Stimulated activated CD4-positive, alpha-beta T cell treated with anti-CD3 and anti-CD28 coated beads, Interleukin-1b, Interleukin-23, amount 100 ng/mL, for 1 hour (primary cell): ENCODE measurements around the gene CR1.
"Not testable (repeated sequence)": the region's sequence is repeated elsewhere in the genome, so short reads cannot be mapped to it uniquely, and the experiment has no call there.

Experiments used
- DNase-seq, 2 donors: peaks; one replicate each; pipeline ENCODE4 v3.0.0-alpha.2; 2020; ENCODE audit warnings: low read depth in 2 of 2

CR1 gene

DNA sequence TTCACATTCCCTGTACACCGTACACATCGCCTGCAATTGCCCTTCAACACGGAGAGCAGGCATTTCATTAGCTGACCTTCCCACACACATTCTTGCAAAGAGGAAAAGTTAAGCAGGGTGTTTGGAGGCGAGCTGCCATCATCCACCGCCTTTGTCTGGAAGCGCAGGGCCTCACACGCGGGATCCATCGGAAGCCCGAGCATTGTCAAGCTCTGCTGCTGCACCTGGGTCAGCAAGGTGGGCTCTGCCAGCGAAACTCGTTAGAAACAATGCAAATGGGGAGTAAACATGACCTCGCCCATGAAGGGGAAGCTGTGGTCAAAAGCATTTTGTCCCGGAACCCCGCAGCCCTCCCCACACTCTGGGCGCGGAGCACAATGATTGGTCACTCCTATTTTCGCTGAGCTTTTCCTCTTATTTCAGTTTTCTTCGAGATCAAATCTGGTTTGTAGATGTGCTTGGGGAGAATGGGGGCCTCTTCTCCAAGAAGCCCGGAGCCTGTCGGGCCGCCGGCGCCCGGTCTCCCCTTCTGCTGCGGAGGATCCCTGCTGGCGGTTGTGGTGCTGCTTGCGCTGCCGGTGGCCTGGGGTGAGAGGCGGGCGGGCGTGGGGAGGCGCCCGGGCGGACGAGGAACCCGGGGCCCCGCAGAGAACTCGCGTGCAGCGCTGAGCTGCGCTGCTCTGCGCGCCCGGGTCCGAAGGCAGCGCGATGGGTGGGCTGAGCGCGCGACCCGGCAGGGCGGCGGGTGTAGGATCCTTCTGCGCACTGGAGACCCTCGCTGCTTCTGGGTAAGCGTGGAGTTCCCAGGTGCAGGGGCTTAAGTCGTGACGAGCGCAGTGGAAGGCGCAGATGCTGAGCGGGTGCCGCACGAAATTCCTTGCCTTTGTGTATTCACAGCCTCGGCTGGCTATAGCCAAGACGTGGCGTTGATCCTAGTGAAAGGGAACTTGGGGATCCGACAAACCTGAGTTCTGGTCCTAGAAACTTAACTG, at the start of gene CR1:
CR1 (plus strand) TSS at position 357 of the 992 bp plus-strand sequence; CDS start at position 468, 111 bp downstream.
- no peak for DNase-seq

DNA sequence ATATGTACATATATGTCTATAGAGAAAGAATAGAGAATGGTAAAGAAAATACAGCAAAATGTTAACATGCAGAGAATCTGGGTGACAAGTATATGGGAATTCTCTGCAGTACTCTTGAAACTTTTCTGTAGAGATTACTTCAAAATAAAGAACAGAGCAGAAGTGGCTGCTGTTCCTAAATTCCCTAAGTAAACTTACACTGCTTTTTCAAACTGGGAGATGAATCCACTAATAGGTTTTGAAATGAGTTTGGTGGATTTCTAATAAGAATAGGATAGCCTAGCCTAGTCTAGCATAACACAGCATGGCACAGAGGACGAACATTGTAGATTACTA, 42.3 kb upstream of the CR1 start:
- no peak for DNase-seq

DNA sequence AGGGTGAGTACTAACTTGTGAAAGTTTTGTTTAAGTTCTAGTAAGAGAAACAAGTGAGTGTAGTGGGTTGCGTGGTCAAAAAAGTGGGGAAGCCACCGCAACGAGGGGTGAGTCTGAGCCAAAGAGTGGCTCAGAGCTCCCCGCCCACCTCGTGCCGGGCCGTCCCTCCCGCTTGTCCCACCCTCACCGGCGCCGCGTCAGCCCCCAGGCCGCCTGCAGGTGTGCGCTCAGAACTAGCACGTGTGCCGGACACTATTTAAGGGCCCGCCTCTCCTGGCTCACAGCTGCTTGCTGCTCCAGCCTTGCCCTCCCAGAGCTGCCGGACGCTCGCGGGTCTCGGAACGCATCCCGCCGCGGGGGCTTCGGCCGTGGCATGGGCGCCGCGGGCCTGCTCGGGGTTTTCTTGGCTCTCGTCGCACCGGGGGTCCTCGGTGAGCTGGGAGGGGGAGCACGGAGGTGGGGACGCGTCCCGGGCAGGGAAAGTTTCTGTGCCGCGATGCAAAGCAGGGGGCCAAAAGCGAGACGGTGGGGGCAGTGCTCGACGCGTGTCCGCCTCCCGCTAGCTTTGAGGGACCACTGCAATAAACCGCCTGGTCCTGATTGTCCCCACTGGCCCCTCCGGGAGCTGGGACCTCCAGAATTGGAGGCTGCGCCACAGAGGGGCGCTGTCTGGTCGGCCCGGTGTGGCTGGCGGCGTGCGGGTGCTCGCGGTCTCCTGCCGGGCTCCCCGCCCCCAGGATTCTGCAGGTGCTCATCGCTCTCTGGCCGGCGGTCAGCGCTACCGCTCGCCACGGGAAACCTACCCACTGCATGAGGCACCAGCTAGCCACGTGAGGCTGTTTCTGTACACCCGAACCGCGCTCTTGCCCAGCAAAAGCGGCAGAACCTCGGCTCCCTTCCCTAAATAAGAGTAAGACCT, 41.7 kb upstream of the CR1 start, which contains the start of gene CR2:
CR2 (plus strand) TSS at position 283 of the 919 bp plus-strand sequence; CDS start at position 374, 91 bp downstream.
- no peak for DNase-seq

DNA sequence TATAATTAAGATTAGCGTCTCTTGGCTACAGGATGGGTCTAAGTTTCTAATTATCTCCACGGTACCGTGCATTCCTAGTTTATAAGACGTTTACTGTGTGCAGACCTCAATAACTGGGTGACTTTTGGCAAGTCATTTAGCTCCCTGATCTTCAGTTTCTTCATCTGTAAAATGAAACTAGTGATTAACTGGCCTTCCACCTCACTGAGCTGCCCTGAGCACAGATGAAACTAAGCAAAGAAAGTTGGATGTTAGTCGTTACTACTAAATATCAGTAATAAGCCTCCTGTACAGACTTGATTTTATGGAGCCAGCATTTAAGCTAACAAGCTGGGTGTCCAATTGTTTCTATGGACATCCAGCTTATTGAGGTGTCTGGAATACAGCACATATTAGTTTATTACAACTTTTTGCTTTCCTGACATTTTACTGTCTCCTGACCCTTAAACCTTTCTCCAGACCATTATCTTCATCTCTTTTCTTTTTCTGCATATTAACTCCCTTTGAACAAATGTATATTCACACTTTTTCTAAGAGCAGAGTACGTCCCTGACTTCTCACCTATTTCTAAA, 40.7 kb upstream of the CR1 start:
- no peak for DNase-seq

DNA sequence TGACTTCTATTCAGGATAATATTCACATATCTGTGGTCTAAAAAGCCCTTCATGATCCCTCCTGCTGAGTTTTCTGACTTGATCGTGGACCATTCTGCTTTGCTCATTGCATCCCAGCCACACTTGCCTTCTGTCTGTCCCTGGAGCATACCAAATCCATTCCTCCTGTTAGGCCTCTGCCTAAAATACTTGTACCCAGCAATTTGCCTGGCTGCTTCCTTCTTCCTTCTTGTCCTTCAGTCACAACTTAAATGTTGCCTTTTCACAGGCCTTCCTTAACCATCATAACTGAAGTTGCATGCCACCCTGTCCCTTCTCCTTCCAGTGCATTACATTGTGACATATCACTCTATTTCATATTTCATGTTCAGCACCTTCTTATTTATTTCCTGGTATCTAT, 37.5 kb upstream of the CR1 start:
- no peak for DNase-seq

DNA sequence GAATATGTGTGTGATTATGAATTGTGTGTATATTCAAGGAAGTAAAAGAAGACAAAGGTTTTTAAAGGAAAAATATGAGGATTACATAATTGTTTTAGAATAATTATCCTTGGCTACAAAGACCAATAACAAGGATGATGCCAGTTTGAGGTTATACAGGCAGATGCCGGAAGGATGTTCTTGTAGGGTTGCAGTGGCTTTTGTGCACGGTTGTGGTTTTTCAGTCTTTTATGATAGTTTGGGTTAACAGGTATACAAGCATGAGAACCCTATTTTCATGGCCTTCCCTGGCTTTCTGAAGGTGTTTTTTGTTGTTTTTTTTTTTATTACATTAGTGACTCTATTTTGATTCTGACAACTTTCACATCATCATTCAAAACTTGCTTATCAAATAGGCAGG, 36.9 kb upstream of the CR1 start:
- DNase-seq, result no peak

DNA sequence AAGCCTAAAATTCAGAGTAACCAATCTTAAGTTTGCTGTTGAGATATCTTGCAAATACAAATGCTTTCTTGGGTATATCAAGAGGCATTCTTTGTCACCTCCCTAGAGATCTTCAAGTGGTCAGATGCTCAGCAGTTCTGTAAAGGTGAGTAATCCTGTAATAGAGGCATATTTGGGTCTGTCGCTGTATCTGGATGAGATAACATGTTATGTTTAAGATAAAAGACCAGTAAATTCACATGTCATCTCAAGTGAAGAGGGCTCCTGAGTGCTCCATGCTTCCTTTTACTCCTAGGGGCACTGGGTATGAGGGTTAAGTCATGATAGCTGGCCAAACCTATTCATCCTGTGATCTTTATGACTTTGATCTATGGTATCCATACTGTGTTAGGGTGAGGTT, 34.3 kb upstream of the CR1 start:
- DNase-seq, result no peak

DNA sequence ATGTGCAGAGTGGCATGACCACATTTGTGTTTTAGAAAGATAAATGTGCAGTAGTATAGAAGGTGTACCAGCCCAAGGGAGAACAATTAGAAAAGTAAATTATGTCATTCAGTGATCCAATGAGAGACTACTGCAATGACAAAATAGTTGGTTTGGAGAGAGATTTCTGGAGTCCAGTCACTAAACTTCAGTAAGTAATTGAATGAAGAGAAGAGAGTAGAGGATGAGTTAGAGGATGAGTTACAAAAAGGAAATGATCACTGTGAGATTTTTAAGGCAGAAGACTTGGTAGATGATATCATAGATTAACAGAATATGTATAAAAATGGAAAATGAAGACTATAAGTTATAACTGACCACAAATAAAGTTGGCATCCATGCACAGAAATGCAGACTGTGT, 33.4 kb upstream of the CR1 start:
- no peak for DNase-seq

DNA sequence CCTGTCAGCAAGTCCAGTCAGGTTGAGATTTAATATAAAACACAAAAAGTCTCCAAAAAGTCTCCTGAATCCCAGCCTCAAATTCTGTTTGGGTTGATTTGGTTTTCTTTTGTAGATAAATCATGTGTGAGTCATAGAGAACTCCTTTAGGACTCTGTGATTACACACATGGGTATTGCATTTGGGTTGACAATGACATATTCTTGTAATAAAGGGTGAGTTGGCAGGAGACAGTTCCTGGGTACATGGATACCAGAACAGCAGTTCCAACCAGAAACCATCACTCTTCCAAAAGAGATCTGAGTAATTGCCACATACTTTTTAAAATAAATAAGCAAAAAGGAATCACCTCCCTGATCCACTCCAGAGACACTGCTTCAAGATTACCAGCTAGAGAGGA, 32.9 kb upstream of the CR1 start:
- no peak for DNase-seq

DNA sequence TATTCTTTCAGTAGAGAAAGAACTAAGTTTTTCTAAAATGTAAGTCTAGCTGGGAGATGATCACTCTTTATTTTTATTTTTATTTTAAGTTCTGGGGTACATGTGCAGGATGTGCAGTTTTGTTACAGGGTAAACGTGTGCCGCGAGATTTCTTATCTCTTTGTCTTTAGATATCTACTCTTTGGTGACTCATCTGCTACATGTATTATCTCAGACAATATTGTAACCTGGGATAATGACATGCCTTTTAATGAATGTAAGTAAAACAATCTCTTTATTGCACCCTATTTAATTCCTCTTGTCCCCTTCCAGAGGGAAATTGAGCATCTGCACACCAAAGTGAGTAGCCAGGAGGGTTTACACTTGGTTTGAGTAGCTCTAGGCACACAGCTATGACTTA, 32.4 kb upstream of the CR1 start:
- DNase-seq, result no peak

DNA sequence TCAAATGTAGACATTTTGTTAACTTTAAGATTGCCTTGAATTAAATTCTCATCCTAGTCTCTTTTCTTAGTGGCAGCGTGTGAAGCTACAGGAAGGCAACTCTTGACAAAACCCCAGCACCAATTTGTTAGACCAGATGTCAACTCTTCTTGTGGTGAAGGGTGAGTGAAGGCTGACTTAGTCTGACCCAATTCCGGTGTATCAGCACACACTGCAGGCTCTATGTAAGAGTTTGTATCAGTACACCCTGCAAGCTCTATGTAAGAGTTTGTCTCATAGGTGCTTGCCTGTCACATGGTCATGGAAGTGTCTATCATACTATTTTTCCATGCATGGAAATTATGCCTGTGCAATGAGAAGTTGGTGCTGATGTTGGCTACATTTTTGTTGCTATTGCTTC, 25.0 kb upstream of the CR1 start:
- no peak for DNase-seq

DNA sequence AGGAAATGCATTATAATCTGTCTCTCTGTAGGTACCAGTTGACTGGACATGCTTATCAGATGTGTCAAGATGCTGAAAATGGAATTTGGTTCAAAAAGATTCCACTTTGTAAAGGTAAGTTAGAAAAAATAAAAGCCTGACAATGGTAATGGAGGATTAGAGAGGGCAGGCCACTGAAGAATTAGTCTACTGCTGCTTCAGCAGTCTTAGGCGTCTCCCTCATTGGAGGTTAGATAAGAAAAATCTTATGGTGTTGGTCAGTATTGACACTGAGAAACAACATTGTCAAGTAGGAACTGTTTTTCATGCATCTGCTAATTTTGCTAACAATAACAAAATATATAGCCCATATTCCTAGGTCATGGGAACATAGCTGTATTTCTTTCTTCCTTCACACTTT, 21.7 kb upstream of the CR1 start:
- no peak for DNase-seq

DNA sequence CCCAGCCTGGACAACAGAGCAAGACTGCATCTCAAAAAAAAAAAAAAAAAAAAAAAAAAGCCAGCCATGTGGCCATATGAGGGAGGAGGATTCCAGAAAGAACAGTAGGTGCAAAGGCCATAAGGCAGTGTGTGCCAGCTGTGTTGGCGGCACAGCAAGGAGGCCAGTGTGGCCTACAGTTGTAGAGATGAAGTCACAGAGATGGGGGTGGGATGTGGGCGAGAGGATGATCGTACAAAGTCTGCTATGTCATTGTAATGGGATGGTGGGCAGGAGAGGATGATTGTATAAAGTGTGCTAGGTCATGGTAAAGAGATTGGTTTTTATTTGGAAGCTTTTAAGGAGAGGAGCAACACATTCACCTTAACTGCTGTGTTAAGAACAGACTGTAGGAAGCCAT, 9.8 kb upstream of the CR1 start:
- DNase-seq, result no peak

DNA sequence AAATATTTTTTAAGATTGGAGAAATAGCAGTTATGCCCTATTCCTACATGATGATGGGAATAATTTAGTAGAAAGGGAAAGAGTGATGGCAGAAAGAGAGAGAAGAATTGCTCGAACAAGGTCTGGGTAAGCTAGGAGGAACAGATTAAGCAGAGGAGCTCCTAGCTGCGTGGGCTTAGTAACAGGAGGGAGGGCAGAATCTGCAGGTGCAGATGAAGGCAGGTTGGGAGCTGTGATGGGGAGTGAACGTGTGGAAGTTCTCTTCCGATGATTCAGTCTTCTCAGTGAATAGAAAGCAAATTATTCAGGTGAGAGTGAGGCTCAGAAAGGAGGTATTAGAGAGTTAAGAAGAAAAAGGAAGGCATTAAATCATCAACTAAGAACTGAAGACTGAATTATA, 8.3 kb upstream of the CR1 start:
- no peak for DNase-seq

DNA sequence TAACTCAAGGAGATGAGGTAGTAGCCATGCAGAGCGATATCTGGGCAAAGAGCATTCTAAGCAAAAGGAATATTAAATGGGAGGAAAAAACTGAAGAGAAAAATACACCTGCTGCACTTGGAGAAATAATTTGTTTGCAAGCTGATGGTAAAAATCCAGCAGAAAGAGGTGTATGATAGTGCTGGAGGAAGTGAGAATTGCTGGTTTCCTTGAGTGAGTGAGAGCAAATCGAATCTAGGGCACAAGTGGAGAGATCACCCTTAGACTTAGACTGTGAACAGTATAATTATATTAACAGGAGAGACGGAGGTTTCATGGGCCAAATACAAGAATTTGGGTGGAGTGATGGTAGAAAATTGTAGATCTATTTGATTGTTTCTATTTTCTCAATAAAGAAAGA, 2.7 kb upstream of the CR1 start:
- no peak for DNase-seq

DNA sequence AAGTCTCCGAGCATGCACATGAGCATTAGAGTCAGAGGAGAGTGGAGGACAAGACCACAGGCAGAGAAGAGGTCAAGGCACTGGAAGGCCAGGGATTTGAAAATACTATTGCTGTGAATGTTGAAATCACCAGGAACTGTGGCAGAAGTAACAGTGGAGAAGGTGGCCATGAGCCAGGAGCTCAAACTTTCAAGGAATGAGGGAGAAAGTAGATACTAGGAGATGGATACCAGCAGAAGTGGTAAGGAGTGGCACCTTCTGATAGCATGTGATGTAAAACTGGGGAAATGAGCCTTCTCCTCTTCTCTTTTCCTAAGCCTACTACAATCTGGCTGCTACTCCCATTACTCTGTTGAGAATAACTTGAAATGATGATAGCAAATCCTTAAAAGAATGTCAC, 1.8 kb upstream of the CR1 start:
- no peak for DNase-seq

DNA sequence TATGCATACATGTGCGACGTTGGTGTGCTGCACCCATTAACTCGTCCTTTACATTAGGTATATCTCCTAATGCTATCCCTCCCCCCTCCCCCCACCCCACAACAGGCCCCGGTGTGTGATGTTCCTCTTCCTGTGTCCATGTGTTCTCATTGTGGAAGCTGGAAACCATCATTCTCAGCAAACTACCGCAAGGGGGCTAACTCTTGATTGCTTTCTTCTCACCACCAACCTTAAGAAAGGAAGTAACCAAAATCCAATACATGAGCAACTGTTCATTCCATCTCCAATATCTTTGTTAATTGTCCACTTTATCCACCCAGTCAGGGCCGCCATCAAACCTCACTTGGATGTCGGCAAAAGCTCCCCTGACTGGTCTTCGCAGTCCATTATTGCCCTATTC, 676 bp upstream of the CR1 start:
- not testable (repeated sequence) for DNase-seq

DNA sequence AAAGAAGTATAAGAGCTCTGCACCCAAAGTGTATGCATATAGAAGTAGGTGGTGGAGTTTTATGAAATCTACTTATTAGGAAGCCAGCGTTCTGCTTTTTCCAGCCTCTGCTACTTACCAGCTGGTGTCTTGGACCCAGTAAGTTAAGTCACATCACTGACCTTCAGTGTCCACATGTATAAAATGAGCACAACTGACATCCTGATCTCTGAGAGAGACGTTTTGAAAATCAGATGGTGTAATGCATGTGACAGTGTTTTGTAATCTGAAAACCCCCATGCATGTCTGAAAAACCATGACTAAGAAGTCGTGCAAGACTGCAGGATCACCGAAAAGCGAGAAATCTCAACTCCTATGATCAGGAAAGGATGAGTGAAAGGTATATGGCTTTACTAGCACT, 2.0 kb downstream of the CR1 start:
- no peak for DNase-seq

DNA sequence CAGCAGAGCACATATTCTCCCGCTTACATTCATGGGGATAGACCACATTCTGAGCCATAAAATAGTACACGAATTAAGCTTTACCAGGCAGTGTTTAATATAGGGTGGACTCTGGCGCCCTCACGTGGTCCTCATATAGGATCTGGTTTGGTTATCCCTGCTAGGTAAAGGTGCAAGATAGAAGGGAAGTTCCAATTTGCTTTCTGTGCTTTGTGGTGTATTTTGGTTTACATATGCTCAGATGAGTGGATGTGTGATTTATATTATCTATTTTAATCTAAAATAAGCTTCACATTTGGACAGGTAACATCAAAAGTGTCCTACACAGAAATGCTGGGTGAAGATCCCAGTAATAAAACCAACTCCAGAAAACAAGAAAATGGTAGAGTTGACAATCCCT, 3.6 kb downstream of the CR1 start:
- DNase-seq, result peak; percentile 32 to 42

DNA sequence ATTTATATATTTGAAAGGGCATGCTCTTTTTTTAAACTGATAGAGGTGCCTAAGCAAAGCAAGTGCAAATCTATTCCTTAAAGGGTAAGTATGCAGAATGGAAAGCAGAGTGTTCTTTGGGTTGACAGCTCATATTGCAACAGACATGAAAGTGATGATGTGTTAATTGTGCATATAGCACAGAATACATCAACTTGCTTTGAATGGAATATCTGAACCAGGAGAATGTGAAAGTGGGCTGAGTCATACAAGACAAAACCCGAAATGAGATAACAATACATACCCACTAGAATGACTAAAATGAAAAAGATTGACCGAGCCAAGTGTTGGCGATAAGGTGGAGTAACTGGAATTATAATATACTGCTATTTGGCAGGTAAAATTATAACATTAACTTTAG, 4.3 kb downstream of the CR1 start:
- no peak for DNase-seq

DNA sequence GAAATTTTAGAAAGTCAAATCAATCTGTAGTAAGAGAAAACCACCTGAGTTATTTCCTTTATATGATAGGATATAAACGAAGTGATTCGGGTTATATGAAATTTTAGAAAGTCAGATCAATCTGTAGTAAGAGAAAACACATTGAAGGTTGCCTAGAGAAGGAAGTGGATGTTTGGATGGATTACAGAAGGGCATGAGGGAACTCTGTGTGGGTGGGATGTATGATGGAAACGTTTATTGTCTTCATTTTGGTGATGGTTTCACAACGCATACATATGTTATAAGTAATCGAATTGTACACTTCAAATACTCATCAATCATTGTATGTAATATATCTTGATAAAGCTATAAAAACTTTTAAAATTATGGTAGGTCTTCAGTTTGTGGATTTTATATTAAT, 5.1 kb downstream of the CR1 start:
- no peak for DNase-seq

DNA sequence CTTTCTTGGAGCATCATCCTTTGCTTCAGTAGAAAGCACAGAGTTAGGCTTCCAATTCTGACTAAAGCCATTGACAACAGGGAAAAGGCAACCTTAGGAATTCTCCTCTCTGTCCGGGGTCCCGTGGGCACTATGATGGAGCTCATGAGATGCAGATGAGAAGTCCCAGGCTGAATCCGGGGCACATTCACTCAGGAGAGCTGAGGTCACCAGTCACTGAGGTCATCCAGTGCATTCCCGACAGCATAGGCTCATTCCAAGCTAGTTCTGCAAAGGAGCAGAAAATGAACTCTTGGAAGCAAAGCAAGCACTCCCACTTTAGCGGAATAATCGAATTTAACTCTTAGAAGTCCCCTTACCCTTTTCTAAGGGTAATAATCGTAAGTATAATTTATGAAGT, 6.8 kb downstream of the CR1 start:
- no peak for DNase-seq
